Mesothelial cell of epicardium (in vitro differentiated cells): ENCODE results near the gene CNP. TPM values are rescaled to one million over a fixed set of nuclear protein-coding genes. Genes with fewer than 3 reads are reported as not detected.

Experiments
- DNase-seq, 2 experiments: peaks; one replicate each; pipeline ENCODE4 v3.0.0; 2021; ENCODE audit warnings: low spot score in 2 of 2; ENCODE audit not compliant: unreplicated experiment in 2 of 2
- H3K27ac Mint-ChIP-seq: 2 replicates; pipeline ENCODE4 v1.8.0; 2021; ENCODE audit warnings: mixed read lengths
- H3K27me3 Mint-ChIP-seq: 2 replicates; pipeline ENCODE4 v1.8.0; 2021; ENCODE audit warnings: low read depth, mixed read lengths
- H3K36me3 Mint-ChIP-seq: 2 replicates; pipeline ENCODE4 v1.8.0; 2021; ENCODE audit warnings: mixed read lengths
- H3K4me1 Mint-ChIP-seq: 2 replicates; pipeline ENCODE4 v1.8.0; 2021; ENCODE audit warnings: mixed read lengths
- H3K4me3 Mint-ChIP-seq: 2 replicates; pipeline ENCODE4 v1.8.0; 2021; ENCODE audit warnings: mild to moderate bottlenecking, moderate library complexity, mixed read lengths
- H3K9me3 Mint-ChIP-seq: 2 replicates; pipeline ENCODE4 v1.8.0; 2021; ENCODE audit warnings: mixed read lengths
- CTCF ChIP-seq: fragments of 200-600 bp; sonication (generic); IDR thresholded peaks from one replicate; pipeline ENCODE4 v1.5.0; 2021; ENCODE audit warnings: antibody characterized with exemption; ENCODE audit not compliant: unreplicated experiment
- total RNA-seq: library from RNA; stranded (reverse); gene quantifications from 3 replicates; pipeline ENCODE4 v1.2.1, GENCODE V29; 2021

The CNP gene
- total RNA-seq, 1 donor from 2014 or later = 67.6 TPM

GRCh38 chr17:41962111-41962510, 4.5 kb upstream of the CNP start:
- H3K4me1 Mint-ChIP-seq = peaks cover 21% of the 10 kb centered on the region
- H3K27ac Mint-ChIP-seq = no peak overlapping the region
- H3K27me3 Mint-ChIP-seq = no peaks in the 10 kb centered on the region
- no peaks in the 10 kb centered on the region for H3K9me3 Mint-ChIP-seq
- no peak overlapping the region for H3K4me3 Mint-ChIP-seq
- H3K36me3 Mint-ChIP-seq = no peaks in the 10 kb centered on the region
- TF ChIP-seq CTCF = no peak
- DNase-seq = no peak

GRCh38 chr17:41962768-41963434, 3.7 kb upstream of the CNP start:
- peak; percentile 71 for TF ChIP-seq CTCF
- no peak overlapping the region for H3K4me3 Mint-ChIP-seq
- H3K4me1 Mint-ChIP-seq = peaks cover 23% of the 10 kb centered on the region
- no peak overlapping the region for H3K27ac Mint-ChIP-seq
- no peaks in the 10 kb centered on the region for H3K9me3 Mint-ChIP-seq
- no peaks in the 10 kb centered on the region for H3K27me3 Mint-ChIP-seq
- no peaks in the 10 kb centered on the region for H3K36me3 Mint-ChIP-seq
- peak in 1 of 2 experiments; percentile 79 for DNase-seq

- Mint-ChIP-seq H3K4me1 (peaks cover 19% of the 10 kb centered on the region), H3K36me3 (peaks cover 6% of the 10 kb centered on the region), H3K9me3 (no peaks in the 10 kb centered on the region), H3K4me3 (peak overlapping the region; percentile 82), H3K27me3 (no peaks in the 10 kb centered on the region), H3K27ac (peak overlapping the region; percentile 94)
- DNase-seq = peak in 1 of 2 experiments; percentile 59
- TF ChIP-seq CTCF = no peak
Measured at GRCh38 chr17:41965694-41966462, 717 bp upstream of the CNP start.

- DNase-seq = no peak
- H3K4me3 Mint-ChIP-seq = peak overlapping the region; percentile 74
- peak overlapping the region; percentile 78 for H3K27ac Mint-ChIP-seq
- no peak for TF ChIP-seq CTCF
- H3K9me3 Mint-ChIP-seq = no peaks in the 10 kb centered on the region
- peaks cover 19% of the 10 kb centered on the region for H3K4me1 Mint-ChIP-seq
- H3K36me3 Mint-ChIP-seq = peaks cover 10% of the 10 kb centered on the region
- no peaks in the 10 kb centered on the region for H3K27me3 Mint-ChIP-seq
Measured at GRCh38 chr17:41967141-41967920, 736 bp downstream of the CNP start.

DNA sequence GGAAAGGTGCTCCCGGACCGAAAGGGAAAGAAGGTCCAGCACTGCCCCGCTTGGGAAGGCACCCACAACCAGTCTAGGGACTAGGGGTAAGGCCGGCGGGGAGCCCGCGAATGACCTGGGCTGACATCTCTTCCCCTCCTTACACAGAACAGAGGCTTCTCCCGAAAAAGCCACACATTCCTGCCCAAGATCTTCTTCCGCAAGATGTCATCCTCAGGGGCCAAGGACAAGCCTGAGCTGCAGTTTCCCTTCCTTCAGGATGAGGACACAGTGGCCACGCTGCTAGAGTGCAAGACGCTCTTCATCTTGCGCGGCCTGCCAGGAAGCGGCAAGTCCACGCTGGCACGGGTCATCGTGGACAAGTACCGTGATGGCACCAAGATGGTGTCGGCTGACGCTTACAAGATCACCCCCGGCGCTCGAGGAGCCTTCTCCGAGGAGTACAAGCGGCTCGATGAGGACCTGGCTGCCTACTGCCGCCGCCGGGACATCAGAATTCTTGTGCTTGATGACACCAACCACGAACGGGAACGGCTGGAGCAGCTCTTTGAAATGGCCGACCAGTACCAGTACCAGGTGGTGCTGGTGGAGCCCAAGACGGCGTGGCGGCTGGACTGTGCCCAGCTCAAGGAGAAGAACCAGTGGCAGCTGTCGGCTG, 1.5 kb downstream of the CNP start:
- peak overlapping the region; percentile 74 for H3K4me3 Mint-ChIP-seq
- H3K36me3 Mint-ChIP-seq = peaks cover 13% of the 10 kb centered on the region
- no peaks in the 10 kb centered on the region for H3K9me3 Mint-ChIP-seq
- H3K27me3 Mint-ChIP-seq = no peaks in the 10 kb centered on the region
- peaks cover 22% of the 10 kb centered on the region for H3K4me1 Mint-ChIP-seq
- no peak for DNase-seq
- H3K27ac Mint-ChIP-seq = peak overlapping the region; percentile 78
- TF ChIP-seq CTCF = no peak
